NCI-H345 treated with DMSO at 0.1 percent for 48 hours (cell line): ENCODE measurements around the gene GSX2.
"Not testable (repeated sequence)": the region's sequence is repeated elsewhere in the genome, so short reads cannot be mapped to it uniquely, and the experiment has no call there.

ENCODE experiments used
- DNase-seq: peaks from one replicate; lab custom pipeline; 2025; ENCODE audit not compliant: unreplicated experiment; lab: John Stamatoyannopoulos, UW

GSX2 gene

GRCh38 chr4:54099748-54100574 lies at the start of gene GSX2:
Gene GSX2 (plus strand): TSS chr4:54100163. CDS start chr4:54100345, 182 bp downstream.
- no peak for DNase-seq

DNA sequence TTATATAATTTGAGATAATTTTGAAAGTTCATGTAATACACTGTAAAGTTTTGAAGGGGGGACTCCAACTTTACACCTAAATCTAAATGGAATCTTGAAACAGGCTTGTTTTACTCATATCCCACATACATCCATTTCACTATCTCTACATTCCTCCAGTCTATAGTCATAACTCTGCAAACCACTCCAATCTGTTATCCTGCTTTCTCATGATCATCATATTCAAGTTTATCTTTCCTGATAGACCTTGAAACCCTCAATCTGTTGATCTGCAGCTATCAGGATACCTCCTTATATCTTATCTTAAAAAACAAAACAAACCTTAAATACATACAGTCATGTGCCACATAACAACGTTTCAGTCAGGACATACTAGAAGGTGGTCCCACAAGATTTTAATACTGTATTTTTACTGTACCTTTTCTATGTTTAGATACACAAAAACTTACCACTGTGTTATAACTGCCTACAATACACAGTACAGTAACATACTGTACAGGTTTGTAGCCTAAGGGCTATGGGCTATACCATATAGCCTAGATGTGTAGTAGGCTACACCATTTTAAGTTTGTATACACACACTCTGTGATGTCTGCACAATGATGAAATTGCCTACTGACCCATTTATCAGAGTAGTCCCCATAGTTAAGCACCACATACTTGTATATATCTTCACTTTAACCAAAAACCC lies 49.6 kb upstream of the GSX2 start:
- no peak for DNase-seq

- not testable (repeated sequence) for DNase-seq
Measured at GRCh38 chr4:54053322-54053721, 46.6 kb upstream of the GSX2 start.

GRCh38 chr4:54054501-54054900 lies 45.5 kb upstream of the GSX2 start:
- DNase-seq = no peak

DNA sequence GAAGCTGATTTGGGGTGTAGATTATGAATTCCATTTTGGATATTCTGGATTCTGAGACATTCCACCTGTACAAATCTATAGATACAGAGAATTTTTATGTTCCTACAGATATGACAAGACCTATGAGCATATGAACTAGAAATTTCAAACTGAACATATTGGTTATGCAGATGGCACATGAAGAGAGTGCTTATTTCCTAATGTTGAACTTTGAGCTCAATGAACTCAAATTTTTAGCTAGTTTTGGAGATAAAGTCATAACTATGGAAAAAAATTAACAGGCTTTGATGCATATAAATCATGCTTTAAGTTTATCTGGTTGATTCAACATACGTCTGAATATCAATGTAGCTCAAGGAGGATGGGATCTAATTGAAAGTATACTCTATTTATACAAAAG lies 44.5 kb upstream of the GSX2 start:
- DNase-seq = no peak

GRCh38 chr4:54056360-54056759 lies 43.6 kb upstream of the GSX2 start:
- no peak for DNase-seq

- DNase-seq = no peak
Measured at GRCh38 chr4:54058171-54058570, 41.8 kb upstream of the GSX2 start.

DNA sequence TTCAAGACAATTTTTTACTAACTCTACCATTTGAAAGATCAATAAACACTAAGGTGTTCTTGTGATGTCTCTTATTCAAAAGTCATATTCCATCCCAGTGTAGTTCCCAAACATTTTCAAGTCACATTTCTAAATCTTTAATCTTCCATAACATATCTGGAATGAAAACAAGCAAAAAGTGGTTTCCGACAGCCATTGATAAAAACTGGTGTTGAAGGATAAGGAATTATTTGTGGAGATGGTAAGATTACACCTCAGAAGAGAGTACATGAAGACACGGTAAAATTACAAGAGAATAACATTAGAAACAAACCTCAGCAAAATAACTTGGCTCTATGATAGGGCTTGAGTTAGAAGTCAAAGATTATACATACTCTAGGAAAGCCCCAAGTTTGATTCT lies 39.8 kb upstream of the GSX2 start:
- DNase-seq = no peak

GRCh38 chr4:54061067-54061466 lies 38.9 kb upstream of the GSX2 start:
- DNase-seq = no peak

- DNase-seq = no peak
Measured at GRCh38 chr4:54061873-54062272, 38.1 kb upstream of the GSX2 start.

- DNase-seq = no peak
Measured at GRCh38 chr4:54062392-54062791, 37.6 kb upstream of the GSX2 start.

- no peak for DNase-seq
Measured at GRCh38 chr4:54063229-54063628, 36.7 kb upstream of the GSX2 start.

DNA sequence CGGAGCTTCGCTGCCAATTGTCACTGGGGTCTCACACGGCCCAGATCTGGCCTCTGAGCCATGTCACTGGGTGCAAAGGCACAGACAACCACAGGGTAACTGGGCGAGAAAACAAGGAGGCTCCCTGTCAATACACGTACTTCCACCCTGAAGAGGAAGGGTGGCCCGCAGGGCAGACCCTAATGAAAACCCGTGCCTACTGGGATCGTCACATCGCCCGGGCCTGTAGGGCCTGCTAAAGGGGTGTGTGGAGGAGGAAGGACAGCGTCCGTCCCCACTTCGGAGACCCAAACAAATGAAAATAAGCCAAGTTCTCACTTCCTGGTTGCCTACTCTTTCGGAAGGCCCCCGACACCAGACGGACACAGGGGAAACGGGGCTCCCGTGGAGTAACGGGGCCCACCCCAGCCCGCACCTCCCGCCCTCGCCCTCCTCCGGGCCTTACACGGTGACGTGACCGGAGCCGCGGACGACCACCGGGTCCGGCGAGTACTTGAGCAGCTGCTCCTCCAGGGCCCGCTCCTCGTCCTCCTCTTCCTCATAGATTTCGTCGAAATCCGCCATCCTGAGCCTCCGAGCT lies 36.1 kb upstream of the GSX2 start:
- no peak for DNase-seq

GRCh38 chr4:54064317-54065111 lies 35.4 kb upstream of the GSX2 start, which contains the start of gene CHIC2:
Gene CHIC2 (minus strand): TSS chr4:54064605. CDS start chr4:54064300, 305 bp downstream.
- DNase-seq = peak; percentile 64

DNA sequence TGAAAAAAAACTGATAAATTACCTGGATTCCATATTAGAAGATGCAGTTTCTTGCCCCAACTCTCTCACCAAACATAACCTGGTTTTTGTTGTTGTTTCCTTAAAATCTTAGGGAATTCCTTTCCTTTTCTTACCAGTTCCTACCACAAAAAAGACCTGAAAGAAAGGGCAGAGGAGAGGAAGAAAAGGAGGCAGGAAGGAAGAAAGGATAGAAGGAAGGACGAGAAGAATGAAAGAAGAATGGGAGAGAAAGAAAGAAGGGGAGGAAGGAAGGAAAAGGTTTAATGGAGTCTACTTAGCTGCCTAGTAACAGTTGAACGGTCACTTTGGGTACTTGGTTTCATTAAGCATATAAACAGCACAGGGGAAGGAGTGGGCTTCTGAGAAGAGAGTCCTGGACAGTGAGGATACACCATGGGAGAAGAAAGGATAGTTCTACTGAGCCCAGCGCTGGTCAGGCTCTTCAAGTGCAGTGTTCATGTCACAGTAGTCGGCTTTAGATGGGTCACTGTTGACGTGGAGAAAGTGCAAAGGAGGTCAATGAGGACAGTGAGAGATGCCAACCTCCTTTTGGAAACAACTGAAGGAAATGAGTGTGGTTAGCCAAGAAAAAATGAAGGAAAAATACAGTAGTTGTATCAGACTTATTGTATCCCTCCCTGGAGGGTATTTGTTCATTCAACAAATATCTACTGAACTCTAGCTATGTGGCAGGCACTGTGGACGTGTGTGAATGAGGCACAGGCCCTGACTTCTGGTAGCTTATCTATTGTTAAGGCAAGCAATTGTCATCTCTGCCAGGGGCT lies 34.5 kb upstream of the GSX2 start:
- DNase-seq = no peak

DNA sequence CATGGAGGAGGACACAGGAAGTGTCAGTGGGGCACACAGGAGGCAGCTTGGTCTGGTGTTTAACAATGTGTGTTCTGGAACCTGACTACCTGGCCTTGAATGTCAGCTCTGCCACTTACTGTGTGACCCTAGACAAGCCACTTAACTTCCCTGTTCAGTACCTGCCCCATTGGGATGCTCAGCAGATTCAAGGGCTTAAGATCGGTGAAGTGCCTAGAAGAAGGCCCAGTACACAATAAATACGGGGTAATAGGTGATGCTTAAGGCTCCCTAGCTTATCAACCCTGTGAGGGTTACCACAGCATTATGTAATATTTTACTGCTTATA lies 33.9 kb upstream of the GSX2 start:
- DNase-seq = no peak

- DNase-seq = no peak
Measured at GRCh38 chr4:54066718-54067129, 33.2 kb upstream of the GSX2 start.

DNA sequence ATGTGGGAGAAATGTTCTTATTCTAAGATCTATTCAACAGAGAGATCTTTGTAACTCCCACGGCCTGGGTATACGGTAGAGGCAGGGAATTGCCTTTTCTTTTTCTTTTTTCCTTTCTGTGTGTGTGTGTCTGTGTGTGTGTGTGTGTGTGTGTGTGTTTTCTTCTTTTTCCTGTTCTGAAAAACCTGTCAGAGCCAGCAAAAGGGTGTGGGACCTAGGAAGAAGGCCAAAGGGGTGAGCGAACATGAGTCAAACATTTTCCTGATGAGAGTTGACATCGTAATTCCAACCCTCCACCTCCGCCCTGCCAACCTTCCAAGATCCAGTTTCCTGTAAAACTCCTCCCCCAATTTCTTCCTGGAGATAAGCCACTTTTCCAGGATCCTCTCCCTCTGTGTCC lies 32.8 kb upstream of the GSX2 start:
- no peak for DNase-seq

DNA sequence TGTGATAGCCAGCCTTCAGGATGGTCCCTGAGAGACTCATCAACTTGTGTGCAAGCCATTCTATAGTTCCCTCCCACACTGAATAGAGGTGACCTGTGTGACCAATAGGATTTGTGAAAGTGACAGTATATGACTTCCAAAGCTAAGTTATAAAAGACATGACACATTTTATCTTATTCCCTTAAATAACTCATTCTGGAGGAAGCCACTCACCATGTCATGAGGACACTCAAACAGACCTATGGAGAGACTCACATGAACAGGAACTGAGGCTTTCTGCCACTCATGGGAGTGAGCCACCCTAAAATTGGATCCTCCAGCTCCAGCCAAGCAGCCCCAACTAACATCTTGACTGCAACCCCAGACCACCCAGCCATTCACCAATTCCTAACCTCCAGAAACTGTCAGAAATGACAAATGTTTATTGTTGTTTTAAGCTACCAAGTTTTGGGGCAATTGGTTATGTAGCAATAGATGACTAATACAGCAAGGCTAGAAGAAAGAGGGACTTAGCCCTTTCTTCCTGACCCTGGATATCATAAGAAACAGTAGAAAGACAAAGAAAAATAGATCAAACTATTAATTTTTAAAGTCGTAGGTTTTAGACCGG lies 26.6 kb upstream of the GSX2 start:
- no peak for DNase-seq

DNA sequence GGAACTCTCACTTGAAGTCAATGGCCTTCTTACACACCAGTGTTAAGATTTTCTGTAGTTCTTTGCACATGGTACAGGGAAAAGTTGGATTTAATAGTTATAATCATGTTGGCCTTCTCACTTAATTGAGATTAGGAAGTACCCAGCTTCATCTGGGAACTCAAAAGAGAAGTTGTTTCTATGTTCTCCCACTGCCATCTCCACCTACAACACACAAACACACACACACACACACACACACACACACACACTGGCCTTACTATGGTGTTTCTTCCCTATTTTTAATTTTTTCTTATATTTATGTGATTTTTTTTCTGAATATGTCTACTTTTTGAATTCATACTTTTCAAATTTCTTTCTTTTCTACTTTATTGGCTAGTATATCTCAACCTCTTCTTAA lies 25.6 kb upstream of the GSX2 start:
- no peak for DNase-seq
